GM12878 (cell line): ENCODE results near the gene XRCC4. TPM values are rescaled to one million over a fixed set of nuclear protein-coding genes. Genes with fewer than 3 reads are reported as not detected.

Experiments
- ATAC-seq: fragments of 200-7000 bp; cut with Tn5 transposase; 3 replicates; pipeline ENCODE4 v1.9.1; 2020; ENCODE audit warnings: mild to moderate bottlenecking, moderate library complexity
- BruUV-seq: library from RNA; stranded (reverse); fragments of 400-500 nt; replicated peaks from 2 replicates; lab custom pipeline; 2021; lab: Mats Ljungman, UMichigan
- CTCF ChIA-PET: fragments of 300-600 bp; sonication (Branson Sonifier 250); formaldehyde crosslinking; extraction: SDS; loops from one replicate; lab custom pipeline; 2021; ENCODE audit warnings: inconsistent platforms; lab: Yijun Ruan, JAX
- POLR2A ChIA-PET: fragments of 350-600 bp; formaldehyde crosslinking; extraction: SDS; loops from one replicate; lab custom pipeline; 2021; ENCODE audit warnings: inconsistent platforms; lab: Charles Lee
- RAD21 ChIA-PET: fragments of 300-600 bp; sonication (Branson Sonifier 250); formaldehyde crosslinking; loops from one replicate; lab custom pipeline; 2023; ENCODE audit warnings: antibody characterized with exemption; ENCODE audit not compliant: unreplicated experiment; lab: Charles Lee
- SMC1A ChIA-PET: fragments of 300-600 bp; sonication (Branson Sonifier 250); formaldehyde crosslinking; loops from one replicate; lab custom pipeline; 2023; ENCODE audit not compliant: unreplicated experiment, uncharacterized antibody; lab: Charles Lee
- DNase-seq: peaks from one replicate; pipeline ENCODE4 v3.0.0-alpha.2; 2011; ENCODE audit warnings: low read depth, low spot score
- FAIRE-seq: peaks from 3 replicates; lab custom pipeline; 2011; peaks lifted over from hg19 to GRCh38; lab: Jason Lieb, UNC
- H2AFZ ChIP-seq: 2 replicates; pipeline ENCODE4 v1.6.0; 2011; ENCODE audit warnings: low read depth, low read length, control low read depth; ENCODE audit not compliant: control insufficient read depth
- H3K27ac ChIP-seq: 2 replicates; pipeline ENCODE4 v1.5.1; 2011; ENCODE audit warnings: control low read depth; ENCODE audit not compliant: control insufficient read depth, insufficient read depth
- H3K27me3 ChIP-seq, 2 experiments: replicated peaks in 1 of 2; 2 replicates each; pipeline versions ENCODE4 v1.6.0 to v1.6.1; 2011; ENCODE audit warnings: low read length in 1 of 2; ENCODE audit not compliant: control insufficient read depth in 2 of 2, insufficient read depth in 2 of 2
- H3K36me3 ChIP-seq, 2 experiments: 2 replicates each; pipeline ENCODE4 v1.5.1; 2011; ENCODE audit warnings: low read length in 1 of 2; ENCODE audit not compliant: control insufficient read depth in 2 of 2, insufficient read depth in 2 of 2
- H3K4me1 ChIP-seq: 2 replicates; pipeline ENCODE4 v1.6.1; 2011; ENCODE audit warnings: mild to moderate bottlenecking, low read length, moderate library complexity, mixed read lengths; ENCODE audit not compliant: control insufficient read depth, insufficient read depth
- H3K4me2 ChIP-seq: 2 replicates; pipeline ENCODE4 v1.6.0; 2011; ENCODE audit warnings: control low read depth; ENCODE audit not compliant: control insufficient read depth, insufficient read depth
- H3K4me3 ChIP-seq: fragments of 200-600 bp; sonication (generic); 2 replicates; pipeline ENCODE4 v1.5.1; 2016
- H3K79me2 ChIP-seq: 2 replicates; pipeline ENCODE4 v1.6.0; 2011; ENCODE audit warnings: low read length; ENCODE audit not compliant: control insufficient read depth, insufficient read depth
- H3K9ac ChIP-seq: 2 replicates; pipeline ENCODE4 v1.8.0; 2011; ENCODE audit warnings: low read length, control low read depth, mixed read lengths; ENCODE audit not compliant: control insufficient read depth, insufficient read depth
- H3K9me3 ChIP-seq: replicated peaks from 3 replicates; pipeline ENCODE4 v1.5.1; 2011; ENCODE audit warnings: mild to moderate bottlenecking, low read length; ENCODE audit not compliant: control insufficient read depth, insufficient read depth
- H4K20me1 ChIP-seq: 2 replicates; pipeline ENCODE4 v1.6.0; 2011; ENCODE audit not compliant: control insufficient read depth, insufficient read depth
- CBFB ChIP-seq: IDR thresholded peaks from 2 replicates; pipeline ENCODE4 v1.6.1; 2016; ENCODE audit warnings: antibody characterized with exemption, low read depth
- CEBPB ChIP-seq, 2 experiments: fragments of 150-350 bp in 1 of 2; IDR thresholded peaks; 2 replicates each; pipeline ENCODE4 v1.6.1; 2012 to 2014; ENCODE audit warnings: low read depth in 2 of 2, low read length in 2 of 2, borderline replicate concordance in 1 of 2, inconsistent platforms in 1 of 2
- DPF2 ChIP-seq: fragments of 450-650 bp; IDR thresholded peaks from 2 replicates; pipeline ENCODE4 v1.6.1; 2017; ENCODE audit warnings: mild to moderate bottlenecking
- EZH2 ChIP-seq: IDR thresholded peaks from 2 replicates; pipeline ENCODE4 v1.6.1; 2012; ENCODE audit warnings: low read depth, mild to moderate bottlenecking, control low read depth, inconsistent platforms, low read length, borderline replicate concordance; ENCODE audit not compliant: control insufficient read depth
- FOXM1 ChIP-seq: IDR thresholded peaks from 2 replicates; pipeline ENCODE4 v1.6.1; 2012; ENCODE audit warnings: low read depth, mild to moderate bottlenecking, inconsistent platforms, low read length, moderate library complexity
- IKZF1 ChIP-seq: fragments of 450-650 bp; conservative IDR thresholded peaks from 2 replicates; pipeline ENCODE4 v1.6.1; 2017; ENCODE audit warnings: antibody characterized with exemption, mild to moderate bottlenecking
- MXI1 ChIP-seq: fragments of 150-350 bp; IDR thresholded peaks from 2 replicates; pipeline ENCODE4 v1.6.1; 2011; ENCODE audit warnings: low read depth, mild to moderate bottlenecking, inconsistent platforms, low read length, improper control_type of control experiment
- NFYA ChIP-seq: IDR thresholded peaks from 2 replicates; pipeline ENCODE4 v1.6.1; 2011; ENCODE audit warnings: low read depth, mild to moderate bottlenecking, low read length, improper control_type of control experiment, borderline replicate concordance
- POLR2AphosphoS2 ChIP-seq: IDR thresholded peaks from 2 replicates; pipeline ENCODE4 v1.6.1; 2011; ENCODE audit warnings: low read depth, mild to moderate bottlenecking, low read length, improper control_type of control experiment, moderate library complexity
- SIN3A ChIP-seq: IDR thresholded peaks from 2 replicates; pipeline ENCODE4 v1.6.1; 2012; ENCODE audit warnings: low read depth, low read length, improper control_type of control experiment
- SMAD5 ChIP-seq: IDR thresholded peaks from 2 replicates; pipeline ENCODE4 v1.6.1; 2016; ENCODE audit warnings: antibody characterized with exemption, low read depth
- SUPT20H ChIP-seq: IDR thresholded peaks from 2 replicates; pipeline ENCODE4 v1.6.1; 2011; ENCODE audit warnings: low read depth, mild to moderate bottlenecking, low read length, moderate library complexity, borderline replicate concordance; ENCODE audit not compliant: control insufficient read depth
- TCF3 ChIP-seq: IDR thresholded peaks from 2 replicates; pipeline ENCODE4 v1.6.1; 2012; ENCODE audit warnings: low read depth, mild to moderate bottlenecking, low read length, borderline replicate concordance; ENCODE audit not compliant: insufficient read depth
- USF1 ChIP-seq: IDR thresholded peaks from 2 replicates; pipeline ENCODE4 v1.6.1; 2011; ENCODE audit warnings: borderline replicate concordance, low read depth, mild to moderate bottlenecking, moderate library complexity, mixed read lengths, low read length; ENCODE audit not compliant: insufficient read depth; ENCODE audit errors: extremely low read length
- ZZZ3 ChIP-seq: IDR thresholded peaks from 2 replicates; pipeline ENCODE4 v1.6.1; 2011; ENCODE audit warnings: low read depth; ENCODE audit not compliant: control insufficient read depth, insufficient read length
- WGBS: methylation state at CpG from one replicate; pipeline ENCODE4 v1.1.6; 2016; ENCODE audit warnings: low lambda C conversion rate; ENCODE audit not compliant: insufficient replicate concordance, insufficient coverage; ENCODE audit errors: missing lambda C conversion rate; 5-methylcytosine and 5-hydroxymethylcytosine counted together
- in situ Hi-C: fragments of 300-500 bp; cut with MboI; formaldehyde crosslinking; loops from 9 replicates; pipeline ENCODE4 v1.14.3; 2018; ENCODE audit warnings: mixed read lengths
- intact Hi-C: fragments of 100-400 bp; cut with micrococcal nuclease; formaldehyde crosslinking; loops from one replicate; pipeline ENCODE4 v1.14.2; 2022; ENCODE audit not compliant: unreplicated experiment
- polyA plus RNA-seq, 11 experiments: library from polyadenylated mRNA; depleted of rRNA in 4 of 11; unstranded in 6 of 11; stranded (reverse) in 5 of 11; fragments of >200 nt; fragmentation: Nextera tagmentation in 4 of 11; fragmentation: Illumina TruSeq in 1 of 11; extraction: Ambion mirVana in 4 of 11; extraction: Trizol in 1 of 11; gene quantifications; 1 replicate in 1 of 11; 2 replicates in 10 of 11; pipeline versions ENCODE4 v1.2.1 to v1.2.3, GENCODE V29; 2011 to 2016; ENCODE audit warnings: inconsistent platforms in 2 of 11, missing spikeins in 2 of 11, low read depth in 1 of 11
- total RNA-seq, 4 experiments: library from RNA; depleted of rRNA in 3 of 4; stranded (reverse); fragments of >200 nt in 3 of 4; fragmentation: Illumina TruSeq in 1 of 4; extraction: Trizol in 1 of 4; gene quantifications; 2 replicates each; pipeline versions ENCODE4 v1.2.1 to v1.2.3, GENCODE V29; 2013 to 2021

XRCC4 gene
- total and polyA plus RNA-seq, 10 of the 15 experiments (the other 5 are each of a cell fraction or from before 2014, with no cell fraction given): 12.1 to 53.6 (median 25.8) TPM

- TF ChIP-seq IKZF1: no peak
- TF ChIP-seq NFYA: no peak
- no peak for TF ChIP-seq SIN3A
- TF ChIP-seq, all 136 proteins: peak for 0
These were observed 315.6 kb downstream of the XRCC4 start (continued) for GRCh38 chr5:83392766-83393503.

DNA sequence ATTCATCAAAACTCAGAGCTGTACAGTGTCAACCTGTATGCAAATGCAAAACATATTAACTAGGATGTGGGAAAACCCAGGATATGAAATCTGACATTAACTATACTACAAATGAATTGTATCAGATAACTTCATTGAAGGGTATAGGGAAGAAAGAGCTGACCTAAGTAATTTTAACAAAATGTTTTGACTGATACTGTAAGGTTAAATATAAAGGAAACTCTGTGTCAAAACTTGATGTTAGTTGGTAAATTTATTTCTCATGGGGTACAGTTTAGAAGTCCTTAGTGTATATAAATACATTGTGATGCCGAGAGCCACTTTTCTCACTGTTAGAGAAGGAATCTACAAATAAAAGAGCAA, 316.1 kb downstream of the XRCC4 start:
- ChIA-PET POLR2A (no interaction called here), SMC1A (interaction anchor here (1.0 kb wide), 1 partner anchor 9 kb away, joined by 3 read pairs; no protein-coding TSS in a partner anchor), CTCF (interaction anchor here (3.0 kb wide), 1 partner anchor 12 kb away, joined by 9 read pairs; no protein-coding TSS in a partner anchor), RAD21 (no interaction called here)
- no peak overlapping the region for H3K4me3 ChIP-seq
- no peak for TF ChIP-seq CEBPB (IDR thresholded peaks at IDR 0.05; ENCODE audit: borderline replicate concordance in 1 of 2, low read depth in 2 of 2, low read length in 2 of 2)
- no peak for TF ChIP-seq SMAD5
- TF ChIP-seq TCF3: no peak
- TF ChIP-seq MXI1: no peak
- no peak for TF ChIP-seq ZZZ3
- TF ChIP-seq POLR2AphosphoS2: no peak
- no peak for TF ChIP-seq SUPT20H
- TF ChIP-seq CBFB: no peak
- no peak for TF ChIP-seq DPF2
- no peak for TF ChIP-seq FOXM1
- no peak for TF ChIP-seq EZH2
- no peak for TF ChIP-seq USF1
- no peaks in the 10 kb centered on the region for H3K9me3 ChIP-seq
- ATAC-seq (no peak), DNase-seq (no peak), FAIRE-seq (no peak)
- no peaks in the 10 kb centered on the region for H3K4me1 ChIP-seq
- 62% methylated on average over 1 of the region's 1 CpG for whole genome bisulfite sequencing
- H2AFZ ChIP-seq: no peak overlapping the region
- H3K27ac ChIP-seq: no peak overlapping the region
- H3K4me2 ChIP-seq: no peak overlapping the region
- no peak overlapping the region for H3K9ac ChIP-seq
- intact Hi-C loops: no loop called here
- H3K27me3 ChIP-seq: no peaks in the 10 kb centered on the region
- in situ Hi-C loops: no loop called here
- H4K20me1 ChIP-seq: no peaks in the 10 kb centered on the region
- no peaks in the 10 kb centered on the region for H3K36me3 ChIP-seq
- BruUV-seq: no TSS peak
- H3K79me2 ChIP-seq: no peaks in the 10 kb centered on the region
